CD4-positive, CD25-positive, alpha-beta regulatory T cell (primary cell): Measurements from ENCODE around the gene PARD3. TPM values are rescaled to one million over a fixed set of nuclear protein-coding genes. Genes with fewer than 3 reads are reported as not detected.

Source experiments
- ATAC-seq, 2 donors: fragments of 150-1000 bp; cut with Tn5 transposase; one replicate each; pipeline ENCODE4 v1.10.0; 2021; ENCODE audit warnings: low read depth in 2 of 2, moderate number of reproducible peaks in 2 of 2, moderate library complexity in 1 of 2
- DNase-seq, 3 donors: peaks; one replicate each; pipeline versions ENCODE4 v3.0.0 to v3.0.0-alpha.2; 2012 to 2022; ENCODE audit warnings: mixed read lengths in 1 of 3
- H3K27ac ChIP-seq: one replicate; pipeline ENCODE4 v1.7.0; 2013; ENCODE audit warnings: mild to moderate bottlenecking, low read length; ENCODE audit not compliant: insufficient read depth, poor library complexity, severe bottlenecking
- H3K27me3 ChIP-seq: one replicate; pipeline ENCODE4 v1.7.0; 2013; ENCODE audit warnings: low read length; ENCODE audit not compliant: control insufficient read depth, insufficient read depth
- H3K36me3 ChIP-seq: one replicate; pipeline ENCODE4 v1.7.0; 2013; ENCODE audit warnings: mild to moderate bottlenecking, low read length, moderate library complexity; ENCODE audit not compliant: control insufficient read depth, insufficient read depth
- H3K4me1 ChIP-seq: 2 replicates; pipeline ENCODE4 v1.7.0; 2013; ENCODE audit warnings: mild to moderate bottlenecking, low read length; ENCODE audit not compliant: insufficient read depth, control insufficient read depth, poor library complexity, severe bottlenecking
- H3K4me3 ChIP-seq: one replicate; pipeline ENCODE4 v1.7.0; 2013; ENCODE audit warnings: low read depth, mild to moderate bottlenecking, low read length, moderate library complexity
- H3K9me3 ChIP-seq, 2 experiments: 1 replicate in 1 of 2; 2 replicates in 1 of 2; pipeline ENCODE4 v1.7.0; 2013; ENCODE audit warnings: low read length in 2 of 2, mild to moderate bottlenecking in 1 of 2, moderate library complexity in 1 of 2; ENCODE audit not compliant: control insufficient read depth in 2 of 2
- H3K27ac Mint-ChIP-seq, 3 donors: one replicate each; pipeline ENCODE4 v1.8.0; 2020 to 2022; ENCODE audit warnings: mild to moderate bottlenecking in 3 of 3, mixed read lengths in 3 of 3, moderate library complexity in 2 of 3
- H3K27me3 Mint-ChIP-seq: one replicate; pipeline ENCODE4 v1.8.0; 2022; ENCODE audit warnings: mild to moderate bottlenecking, mixed read lengths
- H3K36me3 Mint-ChIP-seq: one replicate; pipeline ENCODE4 v1.8.0; 2020; ENCODE audit warnings: mixed read lengths
- H3K4me1 Mint-ChIP-seq, 4 donors: one replicate each; pipeline ENCODE4 v1.8.0; 2020 to 2022; ENCODE audit warnings: mixed read lengths in 4 of 4, mild to moderate bottlenecking in 1 of 4
- H3K4me3 Mint-ChIP-seq, 4 donors: one replicate each; pipeline ENCODE4 v1.8.0; 2020 to 2022; ENCODE audit warnings: mild to moderate bottlenecking in 4 of 4, mixed read lengths in 4 of 4, moderate library complexity in 3 of 4
- H3K9me3 Mint-ChIP-seq, 7 donors: one replicate each; pipeline ENCODE4 v1.8.0; 2020 to 2022; ENCODE audit warnings: mixed read lengths in 7 of 7, mild to moderate bottlenecking in 3 of 7, moderate library complexity in 2 of 7
- polyA plus RNA-seq, 4 donors: library from polyadenylated mRNA; unstranded; fragments of 300-500 nt; fragmentation: Illumina TruSeq; gene quantifications; one replicate each; pipeline ENCODE4 v1.2.3, GENCODE V29; 2021
- total RNA-seq: library from RNA; stranded (reverse); gene quantifications from one replicate; pipeline ENCODE4 v1.2.3, GENCODE V29; 2022

The PARD3 gene
- total and polyA plus RNA-seq, 5 donors from 2014 or later, result 0.08 to 0.79 TPM; not detected in 3

DNA sequence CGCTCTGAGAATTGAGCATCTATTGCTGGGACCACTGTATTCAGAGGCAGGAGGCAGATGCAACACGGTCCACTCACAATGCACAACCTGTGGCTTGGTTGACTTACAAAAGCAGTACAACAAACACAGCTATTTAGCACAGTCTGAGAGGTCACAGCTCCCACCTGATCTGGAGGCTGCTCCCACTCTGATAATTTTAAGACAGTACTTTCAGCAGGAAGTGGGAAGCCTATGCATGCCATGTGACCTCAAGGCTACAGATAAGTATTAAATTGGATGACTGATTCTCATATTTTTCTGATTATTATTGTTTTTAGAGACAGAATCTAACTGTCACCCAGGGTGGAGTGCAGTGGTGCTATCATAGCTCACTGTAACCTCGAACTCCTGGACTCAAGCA, 659.3 kb downstream of the PARD3 start:
- H3K36me3 Mint-ChIP-seq, result no peaks in the 10 kb centered on the region

DNA sequence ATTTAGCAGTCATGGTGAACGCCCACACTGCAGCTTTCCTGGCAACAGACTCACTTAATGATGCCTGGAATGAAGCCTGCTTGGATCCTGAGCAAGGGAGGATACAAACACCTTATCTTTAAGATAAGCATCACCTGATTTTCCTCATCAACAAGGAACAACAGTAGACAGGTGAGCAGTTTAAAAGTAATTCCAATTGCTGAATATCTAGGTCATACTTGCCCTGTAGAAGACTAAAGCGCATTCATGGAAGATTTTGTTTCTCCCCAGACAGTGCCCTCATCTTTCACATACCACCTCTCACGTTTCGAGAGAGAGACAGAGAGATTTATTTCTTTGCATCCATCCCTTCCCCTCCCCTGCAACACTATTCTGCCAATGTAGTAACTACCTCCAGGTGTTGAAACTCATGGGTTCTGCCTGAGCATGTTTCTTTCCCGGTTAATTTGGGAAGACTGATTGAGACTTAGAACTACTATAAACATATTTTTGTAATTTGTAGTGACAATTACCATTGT, 660.7 kb downstream of the PARD3 start:
- Histone ChIP-seq H3K4me1 (no peaks in the 10 kb centered on the region), H3K27me3 (peaks cover 2% of the 10 kb centered on the region), H3K36me3 (no peaks in the 10 kb centered on the region), H3K9me3 (no peaks in the 10 kb centered on the region), H3K27ac (no peak overlapping the region), H3K4me3 (no peak overlapping the region)
- Mint-ChIP-seq H3K27me3 (no peaks in the 10 kb centered on the region), H3K9me3 (peaks cover 0 to 1% (median 0%) of the 10 kb centered on the region in 7 donors), H3K27ac (no peak overlapping the region), H3K36me3 (no peaks in the 10 kb centered on the region), H3K4me3 (no peak overlapping the region), H3K4me1 (no peaks in the 10 kb centered on the region)
- DNase-seq (no peak), ATAC-seq (no peak)

More for the DNA sequence above, 659.3 kb downstream of the PARD3 start:
- Histone ChIP-seq H3K36me3 (no peaks in the 10 kb centered on the region), H3K27me3 (peaks cover 2% of the 10 kb centered on the region), H3K9me3 (no peaks in the 10 kb centered on the region), H3K4me1 (no peaks in the 10 kb centered on the region), H3K27ac (no peak overlapping the region), H3K4me3 (no peak overlapping the region)
- Mint-ChIP-seq H3K9me3 (peaks cover 0 to 1% (median 0%) of the 10 kb centered on the region in 7 donors), H3K27me3 (no peaks in the 10 kb centered on the region), H3K4me3 (no peak overlapping the region), H3K4me1 (no peaks in the 10 kb centered on the region), H3K27ac (no peak overlapping the region)
- ATAC-seq, result no peak
- DNase-seq, result no peak

DNA sequence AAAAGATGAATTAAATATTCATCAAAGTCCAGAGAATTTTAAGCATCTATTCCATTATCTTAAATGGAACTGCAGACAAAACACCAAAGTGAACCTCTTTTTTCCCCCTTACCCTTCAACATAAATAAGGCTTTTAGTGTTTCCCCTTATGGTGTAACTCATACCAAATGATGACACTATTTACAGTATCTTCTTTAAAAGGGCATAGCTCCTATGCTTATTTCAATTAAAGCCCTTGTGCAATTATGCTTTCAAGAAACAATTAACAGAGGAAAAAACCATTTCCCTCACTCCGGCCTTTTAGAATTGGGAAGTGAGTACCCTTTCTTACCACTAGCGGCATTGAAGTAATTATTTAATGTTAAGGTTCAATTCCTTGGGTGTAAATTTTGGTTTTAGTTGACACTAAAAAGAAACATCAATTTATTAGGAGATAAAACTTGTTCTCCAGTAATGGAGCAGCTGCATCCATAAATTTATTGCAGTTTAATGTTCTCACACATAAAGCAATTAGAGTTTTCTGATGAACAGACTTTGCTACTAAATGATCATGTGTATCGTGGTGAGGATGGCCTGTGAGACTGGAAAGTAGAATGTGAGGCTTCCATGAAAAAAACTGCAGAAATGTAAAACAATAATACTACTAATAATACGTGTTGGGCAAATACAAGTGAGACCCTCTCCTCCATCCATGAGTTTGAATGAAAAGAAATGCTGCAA, 661.3 kb downstream of the PARD3 start:
- H3K27me3 Mint-ChIP-seq, result no peaks in the 10 kb centered on the region
- H3K4me3 Mint-ChIP-seq, result no peak overlapping the region
- H3K9me3 ChIP-seq, result no peaks in the 10 kb centered on the region
- no peak for DNase-seq
- H3K27me3 ChIP-seq, result peaks cover under 1% of the 10 kb centered on the region
- H3K4me1 ChIP-seq, result no peaks in the 10 kb centered on the region
- no peak overlapping the region for H3K27ac ChIP-seq
- H3K27ac Mint-ChIP-seq, result no peak overlapping the region
- H3K36me3 ChIP-seq, result no peaks in the 10 kb centered on the region
- H3K4me3 ChIP-seq, result no peak overlapping the region
- no peaks in the 10 kb centered on the region for H3K36me3 Mint-ChIP-seq
- no peak for ATAC-seq
- H3K4me1 Mint-ChIP-seq, result no peaks in the 10 kb centered on the region
- peaks cover 0 to 1% (median 0%) of the 10 kb centered on the region in 7 donors for H3K9me3 Mint-ChIP-seq

DNA sequence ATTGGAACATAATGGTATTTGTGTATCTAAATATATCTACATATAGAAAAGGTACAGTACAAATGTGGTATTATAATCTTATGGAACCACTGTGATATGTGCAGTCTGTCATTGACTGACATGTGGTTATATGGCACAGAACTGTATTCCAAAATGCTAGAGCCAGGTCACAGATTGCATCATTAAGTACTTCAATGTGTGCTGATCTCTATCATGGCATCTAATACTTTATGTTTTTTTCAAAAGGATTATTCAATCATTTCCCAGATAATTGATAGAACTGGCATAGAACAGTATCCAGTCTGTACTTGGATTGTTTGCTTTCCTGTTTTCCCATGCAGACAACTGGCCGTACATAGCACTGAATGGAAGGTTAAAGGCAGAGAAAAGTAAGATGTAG, 662.7 kb downstream of the PARD3 start:
- Mint-ChIP-seq H3K36me3 (no peaks in the 10 kb centered on the region), H3K27ac (no peak overlapping the region), H3K4me1 (no peaks in the 10 kb centered on the region), H3K9me3 (peaks cover 0 to 1% (median 0%) of the 10 kb centered on the region in 7 donors), H3K4me3 (no peak overlapping the region), H3K27me3 (no peaks in the 10 kb centered on the region)
- ATAC-seq (no peak), DNase-seq (no peak)
- H3K9me3 ChIP-seq, result no peaks in the 10 kb centered on the region
- no peaks in the 10 kb centered on the region for H3K27me3 ChIP-seq
- H3K36me3 ChIP-seq, result no peaks in the 10 kb centered on the region
- H3K4me3 ChIP-seq, result no peak overlapping the region
- H3K27ac ChIP-seq, result no peak overlapping the region
- H3K4me1 ChIP-seq, result no peaks in the 10 kb centered on the region

DNA sequence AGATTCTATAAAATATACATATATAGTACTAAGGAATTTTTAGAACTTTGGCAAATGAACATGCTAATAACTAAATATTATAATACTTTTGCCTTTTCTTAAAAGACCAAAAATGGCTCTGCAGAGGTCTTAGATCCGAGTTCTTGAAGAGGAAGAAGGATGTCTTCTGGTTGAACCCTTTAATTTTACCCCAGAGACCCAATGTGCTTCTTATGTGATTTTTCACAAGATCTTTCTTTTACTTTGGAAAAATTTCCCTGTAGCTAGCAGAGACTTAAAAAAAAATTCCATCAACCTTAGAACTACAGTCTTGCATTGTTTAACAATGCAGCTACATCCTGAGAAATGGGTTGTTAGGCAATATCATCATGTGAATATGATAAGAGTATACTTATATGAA, 663.2 kb downstream of the PARD3 start:
- no peak for ATAC-seq
- H3K4me3 ChIP-seq, result no peak overlapping the region
- H3K27me3 Mint-ChIP-seq, result no peaks in the 10 kb centered on the region
- no peaks in the 10 kb centered on the region for H3K36me3 Mint-ChIP-seq
- H3K36me3 ChIP-seq, result no peaks in the 10 kb centered on the region
- H3K9me3 Mint-ChIP-seq, result peaks cover 0 to 1% (median 0%) of the 10 kb centered on the region in 7 donors
- DNase-seq, result no peak
- no peak overlapping the region for H3K4me3 Mint-ChIP-seq
- H3K27me3 ChIP-seq, result no peaks in the 10 kb centered on the region
- H3K27ac Mint-ChIP-seq, result no peak overlapping the region
- no peaks in the 10 kb centered on the region for H3K9me3 ChIP-seq
- no peaks in the 10 kb centered on the region for H3K4me1 ChIP-seq
- H3K4me1 Mint-ChIP-seq, result no peaks in the 10 kb centered on the region
- H3K27ac ChIP-seq, result no peak overlapping the region

DNA sequence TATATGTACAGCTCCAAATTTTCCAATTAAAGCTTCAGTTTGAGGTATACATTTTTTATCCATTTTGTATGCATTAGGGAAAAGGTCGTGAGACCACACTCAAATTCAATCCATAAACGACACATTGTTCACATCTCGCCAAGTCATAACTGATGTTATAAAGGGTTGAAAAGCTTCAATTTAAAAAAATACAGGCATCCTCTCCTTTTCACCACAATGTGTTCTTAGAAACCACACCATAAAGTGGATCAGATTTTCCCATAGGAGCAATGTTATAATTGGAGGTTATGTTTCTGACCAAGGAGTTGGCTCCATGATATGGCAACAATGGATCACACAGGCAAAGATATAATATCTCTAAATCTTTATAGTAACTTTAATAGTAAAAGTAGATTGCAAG, 663.6 kb downstream of the PARD3 start:
- H3K4me3 ChIP-seq, result no peak overlapping the region
- Mint-ChIP-seq H3K9me3 (peaks cover 0 to 1% (median 0%) of the 10 kb centered on the region in 7 donors), H3K4me1 (no peaks in the 10 kb centered on the region), H3K36me3 (no peaks in the 10 kb centered on the region), H3K4me3 (no peak overlapping the region), H3K27ac (no peak overlapping the region), H3K27me3 (no peaks in the 10 kb centered on the region)
- H3K9me3 ChIP-seq, result no peaks in the 10 kb centered on the region
- no peak for DNase-seq
- no peaks in the 10 kb centered on the region for H3K36me3 ChIP-seq
- no peaks in the 10 kb centered on the region for H3K27me3 ChIP-seq
- no peaks in the 10 kb centered on the region for H3K4me1 ChIP-seq
- no peak overlapping the region for H3K27ac ChIP-seq
- no peak for ATAC-seq

DNA sequence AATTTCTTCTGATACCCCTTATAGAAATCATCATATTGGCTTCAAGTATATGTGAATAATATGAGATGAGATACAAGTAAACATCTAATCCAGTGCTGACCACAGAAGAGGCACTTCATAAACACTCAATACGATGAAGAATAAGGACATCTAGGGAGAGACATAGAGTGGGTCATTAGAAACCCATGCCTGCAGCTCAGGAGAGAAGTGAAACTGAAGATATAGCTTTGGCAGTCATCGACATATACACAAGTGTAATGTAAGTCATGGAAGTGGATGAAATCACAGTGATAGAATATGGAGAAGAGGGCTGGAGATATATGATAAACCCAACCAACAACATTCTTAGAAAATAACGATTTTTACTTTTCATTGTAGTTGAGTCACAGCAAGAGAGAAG, 665.0 kb downstream of the PARD3 start:
- Histone ChIP-seq H3K27ac (no peak overlapping the region), H3K9me3 (no peaks in the 10 kb centered on the region), H3K4me3 (no peak overlapping the region), H3K4me1 (no peaks in the 10 kb centered on the region), H3K36me3 (no peaks in the 10 kb centered on the region), H3K27me3 (no peaks in the 10 kb centered on the region)
- no peak overlapping the region for H3K27ac Mint-ChIP-seq
- no peaks in the 10 kb centered on the region for H3K9me3 Mint-ChIP-seq
- H3K36me3 Mint-ChIP-seq, result no peaks in the 10 kb centered on the region
- ATAC-seq (no peak), DNase-seq (no peak)
- no peak overlapping the region for H3K4me3 Mint-ChIP-seq
- no peaks in the 10 kb centered on the region for H3K4me1 Mint-ChIP-seq
- no peaks in the 10 kb centered on the region for H3K27me3 Mint-ChIP-seq

DNA sequence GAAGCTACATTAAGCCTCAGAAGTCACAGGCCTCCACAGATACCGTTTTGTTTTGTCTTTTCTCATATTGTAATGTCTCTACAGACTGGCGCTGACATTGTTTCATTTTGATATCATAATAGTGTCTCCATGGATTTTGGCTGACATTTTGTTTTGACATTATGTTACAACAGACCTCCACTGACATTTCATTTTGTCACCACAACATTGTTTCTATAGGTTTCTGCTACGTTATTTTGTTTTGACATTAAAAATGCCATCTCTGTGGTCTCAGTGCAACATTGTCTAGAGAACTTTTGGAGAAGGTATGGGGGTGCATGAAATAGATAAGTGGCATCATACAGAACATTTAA, 666.8 kb downstream of the PARD3 start:
- H3K27me3 Mint-ChIP-seq, result no peaks in the 10 kb centered on the region
- ATAC-seq (no peak), DNase-seq (no peak)
- no peaks in the 10 kb centered on the region for H3K36me3 Mint-ChIP-seq
- Histone ChIP-seq H3K4me1 (no peaks in the 10 kb centered on the region), H3K9me3 (no peaks in the 10 kb centered on the region), H3K36me3 (no peaks in the 10 kb centered on the region), H3K27me3 (no peaks in the 10 kb centered on the region), H3K27ac (no peak overlapping the region), H3K4me3 (no peak overlapping the region)
- H3K4me1 Mint-ChIP-seq, result no peaks in the 10 kb centered on the region
- no peaks in the 10 kb centered on the region for H3K9me3 Mint-ChIP-seq
- no peak overlapping the region for H3K4me3 Mint-ChIP-seq
- no peak overlapping the region for H3K27ac Mint-ChIP-seq
